Activated CD8-positive, alpha-beta memory T cell treated with anti-CD3 and anti-CD28 coated beads for 1 hour (primary cell): Measurements from ENCODE around the gene OSTF1.

Experiments
- DNase-seq, 2 donors: peaks; one replicate each; pipeline ENCODE4 v3.0.0-alpha.2; 2020; ENCODE audit warnings: low read depth in 1 of 2; ENCODE audit errors: extremely low read depth in 1 of 2

Gene OSTF1

GRCh38 chr9:75161116-75161857, 73.0 kb downstream of the OSTF1 start:
- DNase-seq: no peak

- DNase-seq: no peak
These were observed 75.5 kb downstream of the OSTF1 start for GRCh38 chr9:75163764-75164163.

GRCh38 chr9:75164573-75164972, 76.3 kb downstream of the OSTF1 start:
- DNase-seq: no peak

- DNase-seq: no peak
These were observed 79.0 kb downstream of the OSTF1 start for GRCh38 chr9:75167281-75167680.

- DNase-seq: no peak
These were observed 80.2 kb downstream of the OSTF1 start for GRCh38 chr9:75168270-75169178.

- DNase-seq: no peak
These were observed 81.3 kb downstream of the OSTF1 start for GRCh38 chr9:75169623-75170022.

GRCh38 chr9:75170898-75171360, 82.6 kb downstream of the OSTF1 start:
- DNase-seq: no peak

- DNase-seq: no peak
These were observed 87.1 kb downstream of the OSTF1 start for GRCh38 chr9:75175395-75175794.

GRCh38 chr9:75176037-75176436, 87.7 kb downstream of the OSTF1 start:
- no peak for DNase-seq

GRCh38 chr9:75181750-75182149, 93.4 kb downstream of the OSTF1 start:
- DNase-seq: no peak

GRCh38 chr9:75183306-75183705, 95.0 kb downstream of the OSTF1 start:
- DNase-seq: no peak

- DNase-seq: no peak
These were observed 96.2 kb downstream of the OSTF1 start for GRCh38 chr9:75184471-75184870.

GRCh38 chr9:75185585-75186170, 97.4 kb downstream of the OSTF1 start:
- DNase-seq: peak in 1 of 2 donors; percentile 31

- DNase-seq: no peak
These were observed 98.6 kb downstream of the OSTF1 start for GRCh38 chr9:75186767-75187380.

- no peak for DNase-seq
These were observed 100.4 kb downstream of the OSTF1 start for GRCh38 chr9:75188756-75189155.

- no peak for DNase-seq
These were observed 102.4 kb downstream of the OSTF1 start for GRCh38 chr9:75190762-75191161.
